GM21825 (cell line): ENCODE data around the gene GOLGA6B.
"Not testable (repeated sequence)": the region's sequence is repeated elsewhere in the genome, so short reads cannot be mapped to it uniquely, and the experiment has no call there.

Source experiments
- ATAC-seq: cut with Tn5 transposase; IDR thresholded peaks from one replicate; pipeline ENCODE4 v1.9.1; 2021; ENCODE audit warnings: mild to moderate bottlenecking, moderate library complexity; ENCODE audit not compliant: unreplicated experiment

GOLGA6B gene

DNA sequence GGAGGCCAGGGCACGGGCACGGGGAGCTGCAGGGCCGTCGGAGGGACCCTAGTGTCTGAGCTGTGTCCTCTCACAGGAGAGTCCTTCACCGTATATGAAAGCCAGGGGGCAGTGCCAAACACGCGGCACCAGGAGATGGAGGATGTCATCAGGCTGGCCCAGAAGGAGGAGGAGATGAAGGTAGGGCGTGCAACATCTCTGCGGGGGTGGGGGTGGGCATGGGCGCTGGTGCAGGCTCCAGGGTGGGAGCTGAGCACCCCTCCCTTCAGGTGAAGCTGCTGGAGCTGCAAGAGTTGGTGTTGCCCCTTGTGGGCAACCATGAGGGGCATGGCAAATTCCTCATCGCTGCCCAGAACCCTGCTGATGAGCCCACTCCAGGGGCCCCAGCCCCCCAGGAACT lies 11.2 kb downstream of the GOLGA6B start:
- not testable (repeated sequence) for ATAC-seq

DNA sequence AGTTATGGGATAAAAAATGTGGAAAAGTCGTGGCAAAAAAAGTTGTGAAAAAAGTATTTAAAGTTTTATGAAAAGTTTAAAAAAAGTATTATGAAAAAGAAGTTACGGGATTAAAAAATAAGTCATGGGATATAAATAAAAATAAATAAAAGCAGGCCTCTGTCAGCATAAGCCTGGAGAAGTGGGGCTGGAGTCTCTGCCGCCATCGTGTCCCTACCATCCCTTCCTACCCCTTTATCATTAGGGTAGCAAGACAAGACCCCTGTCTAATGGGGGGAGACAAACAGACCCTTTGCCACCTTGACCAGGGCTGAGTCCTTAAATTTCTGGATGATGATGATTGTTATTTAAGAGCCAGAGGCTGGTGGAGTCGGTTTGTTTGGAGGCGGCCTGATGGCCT lies 15.3 kb downstream of the GOLGA6B start:
- not testable (repeated sequence) for ATAC-seq

DNA sequence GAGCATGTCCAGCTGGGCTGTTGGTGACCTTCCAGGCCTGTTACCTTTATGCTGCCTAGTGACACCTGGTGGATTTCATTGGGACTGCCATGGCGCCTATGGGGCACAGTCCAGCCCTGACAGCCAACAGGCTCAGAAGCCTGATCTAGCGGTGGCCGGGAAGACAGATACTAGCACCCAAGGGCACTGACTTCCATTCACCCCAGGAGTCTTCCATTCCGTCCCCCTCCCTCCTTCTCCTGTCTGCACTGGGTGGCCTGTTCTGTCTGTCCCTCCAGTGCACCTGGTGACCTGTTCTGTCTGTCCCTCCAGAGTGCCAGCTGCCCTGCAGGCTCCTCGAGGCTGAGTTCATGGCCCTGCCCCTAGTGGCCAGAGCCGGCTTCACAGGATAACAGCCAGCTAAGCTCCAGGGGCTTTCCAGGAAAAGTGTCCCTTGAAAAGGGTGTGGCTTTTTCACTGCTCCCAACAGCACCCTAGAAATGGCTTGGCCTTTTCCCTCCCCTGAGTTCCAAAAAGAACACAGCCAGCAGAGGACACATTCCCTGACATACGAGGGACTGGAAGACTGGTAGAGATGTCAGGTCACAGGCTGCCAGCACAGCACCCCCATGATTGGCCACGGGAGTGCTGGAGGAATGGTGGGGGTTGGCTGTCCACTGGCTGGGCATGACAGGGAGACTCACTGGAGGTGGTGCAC lies 16.3 kb downstream of the GOLGA6B start:
- peak; percentile 85 for ATAC-seq

DNA sequence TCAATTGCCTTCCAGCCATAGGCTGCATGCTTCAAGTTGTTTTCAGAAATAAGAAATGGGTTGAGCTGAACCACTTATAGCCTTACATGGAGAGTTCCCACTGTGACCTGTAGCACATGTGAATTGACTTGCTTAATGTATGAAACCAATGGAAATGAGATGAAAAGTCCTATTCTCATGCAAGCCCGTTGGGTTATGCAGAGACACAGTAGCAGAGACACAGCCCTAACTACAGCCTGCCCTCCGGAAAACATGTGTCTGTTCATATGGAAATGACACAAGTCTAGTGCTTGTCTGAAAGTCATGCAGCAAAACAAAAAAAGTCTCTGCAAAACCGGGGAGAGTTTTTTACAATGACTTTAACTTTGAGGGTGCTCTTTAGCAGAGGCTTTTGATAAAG lies 17.0 kb downstream of the GOLGA6B start:
- no peak for ATAC-seq

DNA sequence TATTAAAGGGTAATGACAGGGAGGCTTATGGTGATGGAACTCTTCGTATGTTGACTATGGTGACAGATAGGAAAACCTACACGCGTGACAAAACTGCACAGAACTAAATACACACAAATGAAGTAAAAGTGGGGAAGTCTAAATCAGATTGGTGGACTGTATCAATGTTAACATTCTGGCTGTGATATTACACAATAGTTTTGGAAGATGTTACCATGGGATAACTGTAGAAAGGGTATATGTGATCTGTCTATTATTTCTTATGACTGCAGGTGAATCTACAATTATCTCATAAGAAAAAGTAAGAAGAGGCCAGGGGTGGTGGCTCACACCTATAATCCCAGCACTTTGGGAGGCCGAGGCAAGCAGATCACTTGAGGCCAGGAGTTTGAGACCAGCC lies 22.3 kb downstream of the GOLGA6B start:
- ATAC-seq = no peak

DNA sequence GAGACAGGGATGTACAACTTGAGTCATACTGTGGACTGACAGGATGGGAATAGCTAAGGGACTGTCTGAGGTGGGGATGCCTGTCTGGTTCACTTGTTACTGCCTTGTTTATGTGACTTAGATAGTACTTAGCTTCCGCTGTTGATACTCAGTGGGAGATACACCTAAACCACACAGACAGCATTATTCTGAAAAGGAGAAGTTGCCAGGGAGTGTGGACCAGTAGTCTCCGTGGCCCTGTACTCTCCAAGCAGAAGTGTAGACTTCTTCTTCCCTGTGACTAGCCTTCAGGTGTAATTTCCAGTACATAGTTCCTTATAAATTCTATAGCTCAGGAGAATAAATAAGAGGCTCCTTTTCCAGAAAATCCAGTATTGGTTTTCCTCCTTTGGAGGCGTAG lies 26.4 kb downstream of the GOLGA6B start:
- no peak for ATAC-seq

DNA sequence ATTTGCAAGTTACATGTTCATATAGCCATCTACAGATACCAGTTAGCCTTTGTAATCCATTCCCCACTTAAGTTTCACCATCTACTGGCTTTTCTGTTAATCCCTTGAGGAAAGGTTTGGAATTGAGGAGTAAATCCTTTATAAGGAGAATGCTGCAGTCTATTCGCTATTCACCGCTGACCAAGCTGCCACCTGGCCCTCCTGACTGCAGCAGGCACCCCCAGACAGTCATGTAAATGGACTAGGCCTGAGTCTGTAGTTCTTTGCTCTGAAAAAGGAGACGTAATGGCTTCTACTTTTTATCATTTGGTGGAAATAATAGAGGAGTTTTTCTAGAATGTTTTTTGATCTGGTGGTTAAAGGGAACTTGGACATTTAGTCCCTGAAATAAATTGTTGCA lies 28.3 kb downstream of the GOLGA6B start:
- ATAC-seq = no peak

DNA sequence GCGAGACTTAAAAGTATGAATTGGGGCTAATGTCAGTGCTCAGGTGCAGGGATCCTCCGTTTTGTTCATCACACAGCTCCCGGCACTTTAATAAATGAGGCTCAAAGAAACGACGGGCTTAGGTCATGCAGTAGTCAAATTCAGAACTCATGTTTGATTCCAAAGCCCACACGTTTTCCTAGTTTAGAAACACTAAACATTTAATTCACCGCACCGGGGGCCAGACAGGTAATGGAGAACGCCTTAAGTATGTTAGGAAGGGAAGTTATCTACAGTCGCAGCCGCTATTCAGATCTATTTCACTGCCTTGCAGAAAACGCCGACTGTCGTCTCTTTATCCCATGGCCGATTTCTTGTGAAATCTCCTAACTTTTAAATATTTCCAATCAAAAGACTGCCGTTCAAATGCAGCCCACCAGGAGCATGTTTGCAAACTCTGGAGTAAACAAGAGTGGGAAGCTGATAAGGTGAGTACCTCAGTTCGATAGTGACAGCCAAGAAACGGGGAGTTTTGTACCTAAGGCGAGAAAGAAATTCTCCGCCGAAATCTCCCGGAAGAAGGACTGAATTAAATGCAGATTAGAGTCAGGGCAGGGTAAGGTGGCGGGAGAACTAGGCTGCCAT lies 30.9 kb downstream of the GOLGA6B start:
- ATAC-seq = peak; percentile 3

DNA sequence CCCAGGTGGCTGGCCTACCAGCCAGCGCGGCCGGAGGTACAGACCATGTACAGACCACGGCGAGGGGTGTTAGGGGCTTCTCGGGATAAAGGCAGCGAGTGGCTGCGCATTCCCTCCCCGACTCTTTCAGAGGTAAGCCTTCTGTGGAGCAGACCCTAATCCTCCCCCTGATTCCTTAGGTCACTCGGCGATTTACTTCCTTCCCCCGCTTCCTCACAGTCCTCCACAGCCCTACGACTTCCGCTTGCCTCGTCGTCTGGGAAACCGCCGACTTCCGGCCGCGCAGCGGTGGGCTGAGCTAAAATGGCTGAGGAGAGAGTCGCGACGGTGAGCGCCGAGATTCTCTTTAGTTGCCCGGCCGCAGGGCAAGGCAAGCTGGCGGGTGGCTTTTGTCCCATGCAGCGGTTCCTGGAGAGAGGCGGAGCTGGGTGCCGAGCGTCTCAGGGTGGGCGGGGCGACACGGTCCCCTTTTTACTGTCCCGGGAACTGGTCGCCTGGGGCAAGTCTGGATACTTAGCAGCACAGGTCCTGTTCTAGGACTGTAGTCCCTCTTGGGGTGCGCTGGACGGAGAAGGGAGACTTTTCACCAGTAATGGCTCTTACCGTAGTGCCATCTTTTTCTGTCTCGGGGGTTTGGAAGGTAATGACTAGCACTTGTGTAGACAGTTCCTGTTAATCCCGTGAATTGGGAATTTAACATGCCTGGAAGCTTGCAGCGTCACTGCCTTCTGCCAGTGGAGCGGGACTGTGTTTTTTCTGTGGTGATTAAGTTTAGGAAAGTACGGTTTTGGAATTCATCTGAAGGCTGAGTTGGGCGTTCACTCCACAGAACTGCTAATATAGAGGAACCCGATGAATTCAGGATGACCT lies 31.7 kb downstream of the GOLGA6B start, which contains the start of the genes BBS4 and HIGD2B:
TSS of gene BBS4 (plus strand) at position 283 of the 870 bp plus-strand sequence. CDS start at position 304, 21 bp downstream.
TSS of gene HIGD2B (minus strand) at position 258 of the 870 bp plus-strand sequence. CDS start 9,808 bp downstream, outside the sequence.
- peak; percentile 90 for ATAC-seq

DNA sequence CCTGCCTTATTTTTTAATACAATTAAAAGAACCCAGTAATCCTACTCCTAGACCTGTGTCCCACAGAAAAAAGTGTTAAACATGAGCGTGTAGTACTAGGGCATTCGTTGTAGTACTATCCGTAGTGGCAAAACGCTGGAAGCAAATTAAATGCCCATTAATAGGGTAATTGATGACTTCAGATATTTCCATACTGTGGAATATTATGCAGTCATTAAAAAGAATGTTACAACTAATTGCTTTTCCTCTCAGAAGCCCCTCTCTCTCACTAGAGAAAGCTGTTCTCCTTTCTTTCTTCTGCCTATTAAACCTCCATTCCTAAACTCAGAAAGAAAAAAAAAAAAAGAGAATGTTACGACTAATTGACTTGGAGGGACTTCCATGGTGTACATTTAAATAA lies 34.2 kb downstream of the GOLGA6B start:
- ATAC-seq = no peak

DNA sequence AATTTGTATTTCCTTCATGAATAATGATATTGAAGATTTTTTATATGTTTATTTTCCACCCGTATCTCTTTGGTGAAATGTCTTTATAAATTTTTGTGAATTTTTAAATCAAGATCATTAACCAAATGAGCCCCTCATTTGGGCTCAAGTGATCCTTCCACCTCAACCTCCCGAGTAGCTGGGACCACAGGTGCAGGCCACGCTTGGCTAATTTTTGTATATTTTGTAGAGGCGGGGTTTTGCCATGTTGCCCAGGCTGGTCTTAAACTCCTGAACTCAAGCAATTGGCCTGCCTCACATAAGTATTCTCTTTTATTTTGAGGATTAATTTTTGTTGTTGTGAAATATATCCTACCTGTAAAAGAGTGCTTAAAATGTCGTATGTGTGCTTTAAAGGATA lies 36.4 kb downstream of the GOLGA6B start:
- no peak for ATAC-seq

DNA sequence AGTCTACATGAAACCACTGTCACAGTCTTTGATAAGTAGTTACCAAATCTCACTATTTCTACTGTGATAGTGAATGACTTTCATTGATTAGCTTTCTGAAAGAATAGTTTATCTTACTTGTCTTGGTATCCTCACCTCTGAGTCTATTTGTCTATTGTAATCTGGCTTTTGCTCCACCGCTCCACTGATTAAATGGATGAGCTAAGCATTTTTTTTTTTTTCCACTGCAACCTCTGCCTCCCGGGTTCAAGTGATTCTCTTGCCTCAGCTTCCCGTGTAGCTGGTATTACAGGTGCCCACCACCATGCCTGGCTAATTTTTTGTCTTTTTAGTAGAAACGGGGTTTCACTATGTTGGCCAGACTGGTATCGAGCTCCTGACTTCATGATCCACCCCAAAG lies 44.4 kb downstream of the GOLGA6B start:
- ATAC-seq = no peak

DNA sequence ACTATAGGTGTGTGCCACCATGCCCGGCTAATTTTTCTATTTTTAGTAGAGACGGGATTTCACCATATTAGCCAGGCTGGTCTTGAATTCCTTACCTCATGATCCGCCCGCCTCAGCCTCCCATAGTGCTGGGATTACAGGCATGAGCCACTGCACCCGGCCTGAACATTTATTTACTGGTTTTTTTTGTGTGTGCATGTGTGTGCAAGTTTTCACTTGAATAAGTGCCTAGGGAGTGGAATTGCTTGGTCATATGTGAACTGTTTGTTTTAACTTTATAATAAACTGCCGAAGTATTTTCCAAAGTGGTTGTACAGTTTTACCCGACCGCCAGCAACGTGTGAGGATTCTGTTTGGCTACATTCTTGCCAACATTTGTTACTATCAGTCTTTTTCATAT lies 45.6 kb downstream of the GOLGA6B start:
- no peak for ATAC-seq

DNA sequence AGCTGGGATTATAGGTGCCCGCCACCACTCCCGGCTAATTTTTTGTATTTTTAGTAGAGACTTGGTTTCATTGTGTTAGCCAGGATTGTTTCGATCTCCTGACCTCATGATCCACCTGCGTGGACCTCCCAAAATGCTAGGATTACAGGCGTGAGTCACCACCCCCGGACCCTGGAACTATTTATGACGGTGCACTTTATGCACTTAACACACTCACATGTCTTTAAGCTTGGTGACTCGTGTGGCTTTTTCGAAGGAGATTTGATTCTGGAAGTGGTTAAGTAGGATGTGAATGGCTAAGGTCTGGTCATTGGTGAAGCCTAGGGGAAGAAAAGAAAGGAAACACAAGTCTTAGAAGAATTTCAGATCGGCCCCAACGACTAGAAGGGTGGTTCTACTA lies 51.8 kb downstream of the GOLGA6B start:
- no peak for ATAC-seq

DNA sequence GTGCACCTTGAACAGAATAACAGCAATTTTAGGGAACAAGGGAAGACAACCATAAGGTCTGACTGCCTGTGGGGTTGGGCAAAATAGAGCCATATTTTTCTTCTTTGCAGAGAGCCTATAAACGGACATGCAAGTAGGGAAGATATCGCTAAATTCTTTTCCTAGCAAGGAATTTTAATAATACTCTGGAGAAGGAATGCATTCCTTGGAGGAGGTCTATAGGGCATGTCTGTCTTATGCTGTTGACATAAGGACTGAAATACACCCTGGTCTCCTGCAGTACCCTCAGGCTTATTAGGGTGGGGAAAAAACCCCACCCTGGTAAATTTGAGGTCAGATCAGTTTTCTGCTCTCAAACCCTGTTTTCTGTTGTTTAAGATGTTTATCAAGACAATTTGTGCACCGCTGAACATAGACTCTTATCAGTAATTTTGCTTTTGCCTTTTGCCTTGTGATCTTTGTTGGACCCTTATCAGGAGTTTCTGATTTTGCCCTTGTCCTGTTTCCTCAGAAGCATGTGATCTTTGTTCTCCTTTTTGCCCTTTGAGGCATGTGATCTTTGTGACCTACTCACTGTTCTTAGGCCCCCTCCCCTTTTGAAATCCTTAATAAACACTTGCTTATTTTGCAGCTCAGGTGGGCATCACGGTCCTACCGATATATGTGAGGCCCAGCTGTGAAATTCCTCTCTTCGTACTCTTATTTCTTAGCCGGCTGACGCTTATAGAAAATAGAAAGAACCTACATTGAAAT lies 54.2 kb downstream of the GOLGA6B start:
- ATAC-seq = not testable (repeated sequence)
